ENCODE data around the gene SDC1.
"Not testable (repeated sequence)": the region's sequence is repeated elsewhere in the genome, so short reads cannot be mapped to it uniquely, and the experiment has no call there.

SDC1 gene

GRCh38 chr2:20235655-20236305 lies 10.8 kb upstream of the SDC1 start:
- DNase-seq (ENCODE audit: low read depth), result no peak
- no peak for TF ChIP-seq CTCF (IDR thresholded peaks at IDR 0.05; ENCODE audit: control insufficient read depth, extremely low read depth, insufficient read depth)
- H3K4me3 ChIP-seq (ENCODE audit: low read depth, low read length), result no peak overlapping the region

- H3K4me3 ChIP-seq (ENCODE audit: low read depth, low read length); DNase-seq (ENCODE audit: low read depth): not testable (repeated sequence)
Measured at GRCh38 chr2:20234597-20234996, 9.7 kb upstream of the SDC1 start.

- TF ChIP-seq CTCF (IDR thresholded peaks at IDR 0.05; ENCODE audit: control insufficient read depth, extremely low read depth, insufficient read depth), result no peak
- no peak overlapping the region for H3K4me3 ChIP-seq (ENCODE audit: low read depth, low read length)
- DNase-seq (ENCODE audit: low read depth), result no peak
Measured at GRCh38 chr2:20232837-20233207, 7.9 kb upstream of the SDC1 start.

- no peak overlapping the region for H3K4me3 ChIP-seq (ENCODE audit: low read depth, low read length)
- peak; percentile 81 for DNase-seq (ENCODE audit: low read depth)
- no peak for TF ChIP-seq CTCF (IDR thresholded peaks at IDR 0.05; ENCODE audit: control insufficient read depth, extremely low read depth, insufficient read depth)
Measured at GRCh38 chr2:20231598-20232026, 6.7 kb upstream of the SDC1 start.

GRCh38 chr2:20231159-20231558 lies 6.2 kb upstream of the SDC1 start:
- H3K4me3 ChIP-seq (ENCODE audit: low read depth, low read length), result no peak overlapping the region
- no peak for TF ChIP-seq CTCF (IDR thresholded peaks at IDR 0.05; ENCODE audit: control insufficient read depth, extremely low read depth, insufficient read depth)
- DNase-seq (ENCODE audit: low read depth), result no peak

GRCh38 chr2:20230114-20230425 lies 5.1 kb upstream of the SDC1 start:
- H3K4me3 ChIP-seq (ENCODE audit: low read depth, low read length), result no peak overlapping the region
- TF ChIP-seq CTCF (IDR thresholded peaks at IDR 0.05; ENCODE audit: control insufficient read depth, extremely low read depth, insufficient read depth), result no peak
- DNase-seq (ENCODE audit: low read depth), result no peak

- TF ChIP-seq CTCF (IDR thresholded peaks at IDR 0.05; ENCODE audit: control insufficient read depth, extremely low read depth, insufficient read depth), result no peak
- no peak overlapping the region for H3K4me3 ChIP-seq (ENCODE audit: low read depth, low read length)
- DNase-seq (ENCODE audit: low read depth), result no peak
Measured at GRCh38 chr2:20229322-20230113, 4.6 kb upstream of the SDC1 start.
